ENCODE measurements around the gene AGBL1.

Gene AGBL1

GRCh38 chr15:86894269-86894668 is 814.6 kb downstream of the AGBL1 start:
- no peak for DNase-seq

DNA sequence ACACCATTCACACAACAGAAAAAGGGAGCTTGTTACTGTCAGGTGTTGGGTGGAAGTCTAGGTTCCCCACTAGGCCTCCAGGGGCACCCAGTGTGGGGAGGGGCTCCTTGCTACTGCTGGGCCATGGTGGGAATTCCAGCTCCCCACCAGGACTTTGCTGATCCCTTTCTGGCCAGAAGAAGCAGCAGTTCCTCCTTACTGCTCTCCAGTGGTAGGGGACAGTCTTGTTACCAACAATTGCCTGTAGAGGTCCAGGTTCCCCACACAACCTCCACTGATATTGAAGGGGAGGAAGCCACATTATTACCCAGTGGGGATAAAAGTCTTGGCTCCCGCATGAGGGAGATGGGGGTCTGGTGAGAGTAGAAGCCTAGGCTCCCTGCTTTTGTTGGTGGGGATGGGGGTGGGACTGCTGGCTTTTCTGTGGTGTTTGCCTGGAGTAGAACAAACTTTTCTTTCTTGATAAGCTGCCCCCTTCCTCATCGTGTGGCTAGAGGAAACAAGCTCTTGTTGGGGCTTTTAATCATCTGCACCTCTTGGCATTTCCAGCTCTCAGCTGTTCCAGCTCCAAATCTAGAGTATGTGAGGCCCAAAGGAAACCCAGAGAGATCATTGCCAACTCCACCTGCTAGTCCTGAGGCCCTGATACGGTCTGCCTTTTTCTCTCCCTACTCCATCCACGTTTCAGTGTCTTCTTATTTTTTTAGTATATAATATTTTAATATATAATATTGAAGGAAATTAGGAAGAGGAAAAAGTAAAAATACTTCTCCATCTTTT is 824.2 kb downstream of the AGBL1 start:
- no peak for DNase-seq

GRCh38 chr15:86905625-86906256 is 826.1 kb downstream of the AGBL1 start:
- no peak for DNase-seq

DNA sequence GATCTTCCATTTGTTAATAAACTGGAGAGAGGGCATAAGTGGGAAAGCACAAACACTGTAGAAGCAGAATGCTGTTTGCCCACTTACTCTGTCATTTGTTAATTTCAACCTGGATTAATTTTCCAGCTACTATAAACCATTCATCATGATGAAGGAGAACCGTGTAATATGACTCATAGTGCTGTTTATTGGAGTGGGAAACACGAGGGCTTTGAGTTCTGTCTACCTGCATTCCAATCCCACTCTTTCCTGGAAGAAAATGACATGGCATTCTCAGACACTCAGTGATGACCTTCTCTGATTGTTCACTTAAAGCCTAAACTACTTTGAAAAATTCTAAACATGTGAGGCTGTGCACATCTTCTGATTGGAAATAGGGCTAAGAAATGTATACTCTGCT is 826.7 kb downstream of the AGBL1 start:
- DNase-seq = no peak

DNA sequence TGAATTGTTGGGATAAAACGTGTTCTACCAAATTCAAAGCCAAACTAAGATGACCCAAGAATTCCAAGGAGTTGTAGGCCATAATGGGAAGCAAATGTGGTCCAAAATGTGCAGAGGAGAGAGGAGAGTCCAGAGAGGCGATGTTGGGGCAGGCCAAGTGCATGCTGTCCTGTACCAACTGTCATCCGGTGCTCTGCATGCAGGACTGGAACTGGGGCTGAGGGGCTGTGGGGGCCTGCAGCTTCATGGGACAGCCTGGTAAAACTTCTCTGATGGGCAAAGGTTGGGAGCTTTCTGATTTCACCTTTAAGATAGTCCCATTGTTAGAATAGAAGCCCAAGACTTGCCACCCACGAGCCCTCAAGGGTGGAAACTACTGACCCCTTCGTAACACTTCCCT is 831.4 kb downstream of the AGBL1 start:
- no peak for DNase-seq

- no peak for DNase-seq
Observed at GRCh38 chr15:86912661-86913060, 833.0 kb downstream of the AGBL1 start.

DNA sequence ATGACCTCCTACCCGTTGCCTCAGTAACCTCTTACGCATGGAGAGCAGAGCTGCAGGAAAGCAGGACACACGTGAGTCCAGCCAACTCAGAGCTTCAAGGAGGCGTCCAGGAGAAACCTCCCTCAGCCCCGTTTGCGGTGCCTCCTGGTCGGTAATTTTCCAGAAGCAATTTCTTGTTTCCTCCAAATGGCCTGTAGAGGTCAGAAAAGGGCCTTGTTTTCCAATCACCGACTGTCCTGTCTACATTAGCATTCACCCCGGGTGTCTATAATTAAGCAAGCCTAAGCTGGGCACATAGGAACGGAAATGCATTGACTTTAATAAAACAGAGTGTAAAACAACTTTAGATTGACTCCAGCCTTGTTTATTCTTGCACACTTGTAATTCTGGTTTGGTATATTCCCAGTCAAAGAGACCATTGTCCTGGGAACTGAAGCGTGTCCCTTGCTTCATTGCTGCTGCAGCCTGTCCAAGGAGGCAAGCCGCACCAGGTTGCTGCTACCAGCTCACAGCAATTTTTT is 836.2 kb downstream of the AGBL1 start:
- no peak for DNase-seq

- DNase-seq = no peak
Observed at GRCh38 chr15:86916671-86917360, 837.1 kb downstream of the AGBL1 start.

DNA sequence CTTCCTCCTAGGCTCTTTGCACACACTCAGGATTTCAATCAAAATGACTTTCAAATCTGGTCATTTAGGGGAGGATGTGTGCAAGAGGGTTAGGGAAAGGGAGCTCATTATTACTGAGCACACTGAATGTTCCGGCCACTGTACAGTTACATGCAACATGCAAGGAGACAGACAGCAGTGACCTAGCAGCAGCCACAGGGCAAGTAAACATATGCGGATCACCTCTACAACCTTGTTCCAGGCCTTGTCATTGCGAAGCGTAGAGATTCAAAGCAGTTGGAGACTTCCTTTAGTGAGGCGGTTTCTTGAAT is 837.6 kb downstream of the AGBL1 start:
- no peak for DNase-seq

DNA sequence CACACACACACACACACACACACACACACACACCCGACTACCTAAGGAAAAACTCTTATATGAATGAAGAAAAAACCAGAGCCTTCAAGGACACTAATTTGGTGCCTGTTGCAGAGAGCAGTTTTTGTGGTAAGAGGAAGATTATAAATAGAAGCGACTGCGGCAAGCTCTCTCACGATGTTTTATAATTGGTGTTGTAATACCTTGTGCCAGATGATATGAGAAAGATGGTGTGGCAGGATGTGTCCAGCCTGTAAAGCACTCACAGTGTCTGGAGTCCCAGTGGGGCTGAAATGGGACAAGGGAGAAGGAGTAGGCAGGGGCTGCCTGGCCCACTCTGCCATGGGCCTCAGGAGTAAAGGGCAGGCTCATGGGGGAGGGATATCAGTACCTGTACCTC is 839.9 kb downstream of the AGBL1 start:
- no peak for DNase-seq

DNA sequence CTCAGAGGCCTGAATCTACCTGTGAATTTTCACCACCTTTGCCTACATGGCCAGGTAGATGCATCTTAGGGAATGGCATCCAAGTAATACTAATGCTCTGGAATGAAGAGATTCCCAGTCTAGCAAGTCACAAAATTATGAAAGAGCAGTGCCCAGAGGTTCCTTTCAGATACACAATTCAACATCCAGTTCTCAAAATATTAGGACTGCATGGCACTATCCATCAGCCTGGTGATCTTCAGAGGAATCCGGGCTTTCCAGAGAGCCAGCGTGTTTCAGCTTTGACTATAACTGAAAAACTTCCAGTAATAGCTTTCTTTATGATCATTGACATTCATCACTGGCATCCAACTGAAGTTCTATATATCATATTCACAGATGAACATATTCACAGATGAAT is 849.8 kb downstream of the AGBL1 start:
- no peak for DNase-seq

- no peak for DNase-seq
Observed at GRCh38 chr15:86932456-86932855, 852.8 kb downstream of the AGBL1 start.

DNA sequence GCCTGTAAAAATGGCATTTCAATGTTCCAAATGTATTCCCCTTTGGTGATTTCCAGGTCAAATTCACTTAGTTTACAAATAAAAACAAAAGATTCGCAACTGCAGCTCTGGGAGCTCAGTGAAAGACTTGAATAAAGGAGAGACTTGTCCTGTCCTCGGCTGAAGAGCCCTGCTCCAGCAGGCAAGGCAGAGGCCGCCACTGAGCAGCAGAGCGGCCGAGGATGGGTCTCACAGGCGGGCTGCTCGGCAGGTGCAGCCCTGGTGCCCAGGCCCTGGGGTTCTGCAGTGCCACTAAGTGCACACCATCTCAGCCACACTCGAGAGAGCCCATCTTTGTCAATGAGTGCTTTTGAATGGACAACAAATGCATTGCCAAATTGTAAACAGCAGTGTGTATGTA is 856.2 kb downstream of the AGBL1 start:
- no peak for DNase-seq

DNA sequence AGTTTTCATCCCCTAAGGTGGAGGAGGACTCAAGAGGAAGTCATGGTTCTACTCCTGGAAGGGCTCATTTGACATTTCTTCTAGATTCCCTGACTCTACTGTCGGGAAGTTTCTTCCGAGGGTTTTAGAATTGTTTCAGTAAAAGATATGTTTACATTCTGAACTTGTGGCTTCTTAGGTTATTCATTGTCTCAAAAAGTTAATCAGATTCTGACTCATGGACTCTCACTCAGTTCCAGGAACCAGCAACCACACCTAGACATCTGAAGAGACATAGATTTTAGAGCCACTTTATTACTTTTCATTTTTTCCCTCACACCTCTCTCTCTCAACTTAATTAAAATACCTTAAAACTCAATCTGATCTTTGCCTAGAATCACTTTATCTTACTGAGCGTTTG is 862.6 kb downstream of the AGBL1 start:
- no peak for DNase-seq

- DNase-seq = no peak
Observed at GRCh38 chr15:86948719-86949118, 869.0 kb downstream of the AGBL1 start.

GRCh38 chr15:86959254-86959653 is 879.6 kb downstream of the AGBL1 start:
- DNase-seq = no peak

DNA sequence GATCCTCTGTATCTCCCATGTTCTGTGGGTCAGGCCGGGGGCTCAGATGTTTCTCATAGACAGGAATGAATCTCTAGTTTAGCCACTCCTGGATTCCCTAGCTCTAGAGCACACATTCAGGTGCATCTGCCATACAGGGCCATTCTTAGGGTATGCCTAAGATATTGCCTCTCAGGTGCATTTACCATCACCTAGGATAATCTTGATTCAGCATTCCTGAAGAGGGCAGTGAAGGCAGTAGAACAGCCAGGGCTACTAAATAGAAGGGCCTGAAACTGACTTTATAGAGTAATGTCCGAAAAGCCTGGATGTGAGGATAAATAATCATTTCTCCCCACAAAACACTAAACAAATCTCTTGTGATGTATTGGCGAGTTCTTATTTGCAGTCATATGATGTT is 882.0 kb downstream of the AGBL1 start:
- DNase-seq = no peak

DNA sequence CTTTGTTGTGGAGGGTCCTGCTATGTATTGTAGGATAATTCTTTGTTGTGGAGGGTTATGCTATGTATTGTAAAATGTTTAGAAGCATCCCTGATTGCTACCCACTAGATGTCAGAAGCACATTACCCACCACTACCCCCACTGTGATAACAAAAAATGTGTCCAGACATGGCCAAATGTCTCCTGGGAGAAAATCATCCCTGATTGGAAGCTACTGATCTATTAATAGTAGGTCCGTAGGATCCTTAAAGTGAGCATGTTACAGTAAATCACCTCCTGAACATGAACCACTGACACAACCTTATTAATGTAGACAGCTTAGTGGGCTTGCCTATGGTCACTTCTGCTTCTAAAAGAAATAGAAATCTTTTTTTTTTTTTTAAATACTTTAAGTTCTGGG is 884.6 kb downstream of the AGBL1 start:
- no peak for DNase-seq

- DNase-seq = no peak
Observed at GRCh38 chr15:86968244-86968643, 888.6 kb downstream of the AGBL1 start.

GRCh38 chr15:86969364-86969763 is 889.7 kb downstream of the AGBL1 start:
- no peak for DNase-seq

GRCh38 chr15:86973284-86973844 is 893.7 kb downstream of the AGBL1 start:
- DNase-seq = no peak

DNA sequence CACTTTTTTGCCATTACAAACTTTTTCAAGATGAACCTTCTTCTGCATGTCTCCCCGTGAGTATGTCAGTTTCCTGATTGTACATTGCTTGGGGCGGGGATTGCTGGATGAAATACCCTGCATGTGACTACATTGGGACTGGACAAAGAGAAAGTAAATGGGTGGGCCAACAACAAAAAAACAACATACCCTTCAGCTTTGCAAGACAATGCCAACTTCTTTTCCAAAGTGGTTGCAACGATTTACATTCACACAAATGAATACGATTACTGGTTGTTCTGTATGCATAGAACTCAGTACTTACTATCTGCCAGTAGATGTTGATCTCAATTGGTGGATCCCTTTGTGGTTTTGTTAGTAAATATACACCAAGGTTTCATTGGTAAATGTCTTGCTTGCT is 908.4 kb downstream of the AGBL1 start:
- DNase-seq = no peak

DNA sequence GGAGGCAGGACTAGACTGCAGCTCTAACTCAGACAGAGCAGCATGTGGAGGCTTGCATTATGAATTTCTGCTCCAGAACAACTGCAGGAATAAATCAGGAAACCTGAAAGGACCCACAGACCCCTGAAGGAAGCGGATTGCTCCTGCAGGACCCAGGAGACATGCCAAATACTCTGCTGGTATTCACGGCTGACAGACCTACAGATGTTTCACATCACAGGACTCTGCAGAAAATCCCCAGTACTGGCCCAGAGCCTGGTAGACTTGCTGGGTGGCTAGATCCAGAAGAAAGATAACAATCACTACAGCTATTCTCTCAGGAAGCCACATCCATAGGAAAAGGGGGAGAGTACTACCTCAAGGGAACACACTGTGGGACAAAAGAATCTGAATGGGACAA is 942.1 kb downstream of the AGBL1 start:
- no peak for DNase-seq
